ENCODE data around the gene SOX6. TPM values are rescaled to one million over a fixed set of nuclear protein-coding genes. Genes with fewer than 3 reads are reported as not detected.
A peak's percentile ranks its signal among the peaks of the same experiment; 100 is the strongest.

SOX6 gene
- polyA plus RNA-seq, 1 donor from 2014 or later, result 2.2 TPM

DNA sequence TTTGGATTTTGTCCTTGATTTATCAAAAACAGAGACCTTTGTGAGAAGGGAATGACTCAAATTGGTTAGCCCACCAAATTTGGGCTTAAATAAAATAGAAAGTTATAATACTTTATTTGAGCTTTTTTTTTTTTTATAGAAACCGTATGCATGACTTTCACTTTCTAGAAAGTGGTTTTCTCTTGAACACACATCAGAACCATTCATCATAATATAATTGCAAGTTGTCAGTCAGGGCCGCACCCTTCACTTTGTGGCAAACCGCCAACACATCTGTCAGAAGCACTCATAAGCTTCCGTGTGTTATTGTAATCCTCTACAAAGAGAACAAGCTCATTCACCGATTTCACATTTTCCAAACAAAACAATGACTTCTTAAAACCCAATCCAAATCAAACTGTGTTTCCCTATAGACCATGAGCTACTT is 76.1 kb downstream of the SOX6 start:
- H4K20me1 ChIP-seq (ENCODE audit: insufficient read depth), result no peaks in the 10 kb centered on the region
- H3K27ac ChIP-seq (ENCODE audit: low read length), result no peak overlapping the region
- H3K36me3 ChIP-seq (ENCODE audit: insufficient read depth, low read length), result no peaks in the 10 kb centered on the region
- no peak overlapping the region for H3K9ac ChIP-seq (ENCODE audit: low read length)
- no peaks in the 10 kb centered on the region for H3K9me3 ChIP-seq (ENCODE audit: low read length)
- no peaks in the 10 kb centered on the region for H3K27me3 ChIP-seq (ENCODE audit: insufficient read depth, low read depth, low read length)
- H3F3A ChIP-seq (ENCODE audit: insufficient read depth, low read length, poor library complexity, severe bottlenecking), result no peaks in the 10 kb centered on the region
- no peaks in the 10 kb centered on the region for H3K9me2 ChIP-seq (ENCODE audit: insufficient read depth, low read length)
- TF ChIP-seq EP300 (conservative IDR thresholded peaks at IDR 0.05; ENCODE audit: poor library complexity, severe bottlenecking) (peak; percentile 60), POLR2AphosphoS5 (IDR thresholded peaks at IDR 0.05) (peak; percentile 22), SMC3 (conservative IDR thresholded peaks at IDR 0.05; ENCODE audit: poor library complexity) (no peak), RAD21 (conservative IDR thresholded peaks at IDR 0.05) (no peak)
- H3K4me2 ChIP-seq (ENCODE audit: low read length), result no peak overlapping the region
- H2AFZ ChIP-seq (ENCODE audit: low read depth, low read length), result no peak overlapping the region
- no peaks in the 10 kb centered on the region for H3K79me2 ChIP-seq (replicated peaks; ENCODE audit: insufficient read depth, low read length)
- H3K4me3 ChIP-seq (ENCODE audit: low read length), result no peak overlapping the region

DNA sequence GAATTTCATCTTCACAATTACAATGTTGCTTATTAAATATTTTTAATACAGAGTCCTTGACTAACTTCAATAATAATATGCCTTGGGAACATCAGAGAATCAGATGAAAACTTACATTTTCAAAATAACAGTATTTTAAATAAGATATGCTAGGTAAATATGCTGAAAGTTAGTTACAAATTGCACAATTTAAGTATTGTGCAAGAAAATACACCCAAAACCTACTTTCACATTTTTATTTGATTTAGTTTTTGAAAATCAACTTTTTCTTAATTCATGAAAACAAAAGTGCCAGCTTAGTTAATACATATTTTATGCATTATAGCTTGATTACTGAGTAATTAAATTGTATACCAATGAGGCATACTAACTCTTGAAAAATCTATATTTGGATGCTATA is 76.8 kb downstream of the SOX6 start:
- H3K27ac ChIP-seq (ENCODE audit: low read length), result no peak overlapping the region
- no peaks in the 10 kb centered on the region for H3K79me2 ChIP-seq (replicated peaks; ENCODE audit: insufficient read depth, low read length)
- TF ChIP-seq EP300 (conservative IDR thresholded peaks at IDR 0.05; ENCODE audit: poor library complexity, severe bottlenecking) (no peak), TAF1 (IDR thresholded peaks at IDR 0.05; ENCODE audit: low read depth) (no peak), RAD21 (conservative IDR thresholded peaks at IDR 0.05) (no peak), EZH2 (IDR thresholded peaks at IDR 0.05; ENCODE audit: borderline replicate concordance, insufficient read depth, low read length, poor library complexity, severe bottlenecking) (no peak), SMC3 (conservative IDR thresholded peaks at IDR 0.05; ENCODE audit: poor library complexity) (no peak), POLR2AphosphoS5 (IDR thresholded peaks at IDR 0.05) (no peak), MXI1 (conservative IDR thresholded peaks at IDR 0.05; ENCODE audit: poor library complexity, severe bottlenecking) (no peak)
- TF ChIP-seq, protein P1, sequence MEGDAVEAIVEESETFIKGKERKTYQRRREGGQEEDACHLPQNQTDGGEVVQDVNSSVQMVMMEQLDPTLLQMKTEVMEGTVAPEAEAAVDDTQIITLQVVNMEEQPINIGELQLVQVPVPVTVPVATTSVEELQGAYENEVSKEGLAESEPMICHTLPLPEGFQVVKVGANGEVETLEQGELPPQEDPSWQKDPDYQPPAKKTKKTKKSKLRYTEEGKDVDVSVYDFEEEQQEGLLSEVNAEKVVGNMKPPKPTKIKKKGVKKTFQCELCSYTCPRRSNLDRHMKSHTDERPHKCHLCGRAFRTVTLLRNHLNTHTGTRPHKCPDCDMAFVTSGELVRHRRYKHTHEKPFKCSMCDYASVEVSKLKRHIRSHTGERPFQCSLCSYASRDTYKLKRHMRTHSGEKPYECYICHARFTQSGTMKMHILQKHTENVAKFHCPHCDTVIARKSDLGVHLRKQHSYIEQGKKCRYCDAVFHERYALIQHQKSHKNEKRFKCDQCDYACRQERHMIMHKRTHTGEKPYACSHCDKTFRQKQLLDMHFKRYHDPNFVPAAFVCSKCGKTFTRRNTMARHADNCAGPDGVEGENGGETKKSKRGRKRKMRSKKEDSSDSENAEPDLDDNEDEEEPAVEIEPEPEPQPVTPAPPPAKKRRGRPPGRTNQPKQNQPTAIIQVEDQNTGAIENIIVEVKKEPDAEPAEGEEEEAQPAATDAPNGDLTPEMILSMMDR (IDR thresholded peaks at IDR 0.05; ENCODE audit: poor library complexity, severe bottlenecking), result no peak
- TF ChIP-seq, protein P2, sequence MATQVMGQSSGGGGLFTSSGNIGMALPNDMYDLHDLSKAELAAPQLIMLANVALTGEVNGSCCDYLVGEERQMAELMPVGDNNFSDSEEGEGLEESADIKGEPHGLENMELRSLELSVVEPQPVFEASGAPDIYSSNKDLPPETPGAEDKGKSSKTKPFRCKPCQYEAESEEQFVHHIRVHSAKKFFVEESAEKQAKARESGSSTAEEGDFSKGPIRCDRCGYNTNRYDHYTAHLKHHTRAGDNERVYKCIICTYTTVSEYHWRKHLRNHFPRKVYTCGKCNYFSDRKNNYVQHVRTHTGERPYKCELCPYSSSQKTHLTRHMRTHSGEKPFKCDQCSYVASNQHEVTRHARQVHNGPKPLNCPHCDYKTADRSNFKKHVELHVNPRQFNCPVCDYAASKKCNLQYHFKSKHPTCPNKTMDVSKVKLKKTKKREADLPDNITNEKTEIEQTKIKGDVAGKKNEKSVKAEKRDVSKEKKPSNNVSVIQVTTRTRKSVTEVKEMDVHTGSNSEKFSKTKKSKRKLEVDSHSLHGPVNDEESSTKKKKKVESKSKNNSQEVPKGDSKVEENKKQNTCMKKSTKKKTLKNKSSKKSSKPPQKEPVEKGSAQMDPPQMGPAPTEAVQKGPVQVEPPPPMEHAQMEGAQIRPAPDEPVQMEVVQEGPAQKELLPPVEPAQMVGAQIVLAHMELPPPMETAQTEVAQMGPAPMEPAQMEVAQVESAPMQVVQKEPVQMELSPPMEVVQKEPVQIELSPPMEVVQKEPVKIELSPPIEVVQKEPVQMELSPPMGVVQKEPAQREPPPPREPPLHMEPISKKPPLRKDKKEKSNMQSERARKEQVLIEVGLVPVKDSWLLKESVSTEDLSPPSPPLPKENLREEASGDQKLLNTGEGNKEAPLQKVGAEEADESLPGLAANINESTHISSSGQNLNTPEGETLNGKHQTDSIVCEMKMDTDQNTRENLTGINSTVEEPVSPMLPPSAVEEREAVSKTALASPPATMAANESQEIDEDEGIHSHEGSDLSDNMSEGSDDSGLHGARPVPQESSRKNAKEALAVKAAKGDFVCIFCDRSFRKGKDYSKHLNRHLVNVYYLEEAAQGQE (IDR thresholded peaks at IDR 0.05; ENCODE audit: borderline replicate concordance), result no peak
- no peak overlapping the region for H2AFZ ChIP-seq (ENCODE audit: low read depth, low read length)
- no peak overlapping the region for H3K4me3 ChIP-seq (ENCODE audit: low read length)
- no peak overlapping the region for H3K4me2 ChIP-seq (ENCODE audit: low read length)
- H3K9me3 ChIP-seq (ENCODE audit: low read length), result no peaks in the 10 kb centered on the region
- H3F3A ChIP-seq (ENCODE audit: insufficient read depth, low read length, poor library complexity, severe bottlenecking), result no peaks in the 10 kb centered on the region
- no peak overlapping the region for H3K9ac ChIP-seq (ENCODE audit: low read length)
- H3K27me3 ChIP-seq (ENCODE audit: insufficient read depth, low read depth, low read length), result no peaks in the 10 kb centered on the region
- no peaks in the 10 kb centered on the region for H3K36me3 ChIP-seq (ENCODE audit: insufficient read depth, low read length)
- H3K9me2 ChIP-seq (ENCODE audit: insufficient read depth, low read length), result no peaks in the 10 kb centered on the region
- no peaks in the 10 kb centered on the region for H4K20me1 ChIP-seq (ENCODE audit: insufficient read depth)
